HG03039 (cell line): ENCODE measurements around the gene GALNT14.

Experiments
- ATAC-seq: cut with Tn5 transposase; IDR thresholded peaks from one replicate; pipeline ENCODE4 v1.9.1; 2021; ENCODE audit warnings: mild to moderate bottlenecking, moderate library complexity; ENCODE audit not compliant: unreplicated experiment

Gene GALNT14

GRCh38 chr2:31136732-31137131, 1.5 kb downstream of the GALNT14 start:
- ATAC-seq: no peak

DNA sequence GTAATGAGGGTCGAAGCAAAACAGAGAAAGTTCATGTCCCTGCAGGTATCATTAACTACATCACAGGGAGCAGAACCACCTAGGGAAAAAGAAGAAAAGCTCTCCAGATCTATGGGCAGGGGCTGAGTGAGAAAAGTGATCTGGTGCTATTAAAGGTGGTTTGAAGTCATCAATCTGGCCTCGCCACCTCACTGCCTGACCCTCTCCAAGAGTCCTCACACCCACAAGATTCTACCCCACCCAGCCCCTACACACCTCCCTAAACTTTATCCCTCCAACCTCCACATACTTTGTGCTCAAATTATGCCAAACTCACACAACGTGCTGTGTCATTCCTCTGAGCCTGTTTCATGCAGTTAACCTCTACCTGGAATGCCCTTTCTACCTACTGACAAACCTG, 2.2 kb downstream of the GALNT14 start:
- no peak for ATAC-seq

- no peak for ATAC-seq
These were observed 3.8 kb downstream of the GALNT14 start for GRCh38 chr2:31134480-31134879.

- ATAC-seq: no peak
These were observed 5.5 kb downstream of the GALNT14 start for GRCh38 chr2:31132786-31133185.

DNA sequence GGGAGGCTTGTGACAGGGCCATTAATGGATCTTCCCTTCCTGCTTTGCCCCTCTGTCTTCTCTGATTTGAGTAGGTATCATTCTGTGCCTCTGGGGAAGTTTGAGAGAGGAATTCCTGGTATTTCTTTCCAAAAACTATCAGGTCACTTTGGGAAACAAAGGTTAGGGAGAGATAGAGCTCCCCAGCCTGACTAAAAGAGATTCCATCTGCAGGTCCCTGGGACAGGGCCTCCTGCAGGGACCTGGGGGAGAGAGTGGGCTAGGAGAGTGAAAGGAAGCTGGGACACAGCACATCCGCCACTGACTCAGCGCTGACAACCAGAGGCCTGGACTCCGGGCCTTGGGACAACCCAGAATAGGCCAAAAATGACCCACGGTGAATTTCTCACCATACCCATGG, 6.4 kb downstream of the GALNT14 start:
- no peak for ATAC-seq

DNA sequence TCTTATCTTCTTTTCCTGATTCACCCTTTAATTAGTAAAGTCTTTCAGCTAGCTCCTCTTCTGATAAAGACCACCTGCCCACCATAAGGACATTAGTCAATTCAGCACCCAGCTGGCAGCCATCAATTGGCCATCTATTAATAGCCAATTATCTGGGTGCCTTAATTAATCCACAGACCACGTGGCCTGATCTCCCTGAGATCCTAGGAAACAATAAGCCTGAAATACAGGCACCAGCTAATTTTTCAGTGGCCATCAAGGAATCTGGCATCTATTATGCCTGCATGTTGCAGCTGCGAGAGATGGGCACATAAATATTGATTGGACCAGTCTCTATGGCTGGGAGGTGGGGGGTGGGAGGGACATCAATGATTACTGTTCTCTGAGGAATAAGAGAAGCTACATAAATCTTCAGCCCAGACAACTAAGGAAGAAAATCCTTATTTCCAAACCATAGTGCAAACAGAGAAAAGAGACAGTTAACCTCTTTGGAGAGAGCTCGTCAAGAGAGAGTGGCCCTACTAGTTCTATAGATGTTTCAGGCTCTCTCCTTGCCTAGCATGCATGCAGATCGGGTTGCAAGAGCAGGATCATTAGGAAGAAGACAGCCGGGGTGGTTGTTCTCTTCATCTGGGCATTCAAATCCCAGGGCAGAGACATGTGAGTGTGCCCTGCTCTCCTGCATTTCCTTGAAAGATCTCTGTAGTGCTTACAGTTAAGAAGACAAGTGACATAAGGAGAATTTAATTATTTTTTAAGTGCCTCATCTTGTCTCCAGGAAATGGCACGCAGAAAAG, 8.7 kb downstream of the GALNT14 start:
- ATAC-seq: no peak

- ATAC-seq: no peak
These were observed 10.3 kb downstream of the GALNT14 start for GRCh38 chr2:31127931-31128330.

- no peak for ATAC-seq
These were observed 12.1 kb downstream of the GALNT14 start for GRCh38 chr2:31125918-31126695.

GRCh38 chr2:31124904-31125303, 13.3 kb downstream of the GALNT14 start:
- ATAC-seq: no peak

DNA sequence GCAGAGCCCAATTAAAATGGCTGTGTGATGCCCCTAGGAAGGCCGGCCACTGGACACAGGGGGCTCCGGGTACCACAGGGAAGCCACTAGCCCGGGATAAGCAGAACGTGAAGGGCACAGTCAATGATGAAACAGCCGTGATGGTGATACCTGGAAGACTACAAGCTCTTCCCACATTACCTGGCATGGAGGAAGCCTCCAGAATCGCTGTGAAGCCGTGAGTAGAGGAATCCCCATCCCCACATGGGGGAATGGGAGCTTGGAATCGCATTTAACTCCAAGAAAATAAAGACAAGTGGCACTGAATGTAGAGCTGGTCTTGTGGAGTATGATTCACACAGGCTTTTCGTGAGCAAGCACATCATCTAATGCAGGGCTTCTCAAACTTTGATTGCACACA, 16.1 kb downstream of the GALNT14 start:
- no peak for ATAC-seq

DNA sequence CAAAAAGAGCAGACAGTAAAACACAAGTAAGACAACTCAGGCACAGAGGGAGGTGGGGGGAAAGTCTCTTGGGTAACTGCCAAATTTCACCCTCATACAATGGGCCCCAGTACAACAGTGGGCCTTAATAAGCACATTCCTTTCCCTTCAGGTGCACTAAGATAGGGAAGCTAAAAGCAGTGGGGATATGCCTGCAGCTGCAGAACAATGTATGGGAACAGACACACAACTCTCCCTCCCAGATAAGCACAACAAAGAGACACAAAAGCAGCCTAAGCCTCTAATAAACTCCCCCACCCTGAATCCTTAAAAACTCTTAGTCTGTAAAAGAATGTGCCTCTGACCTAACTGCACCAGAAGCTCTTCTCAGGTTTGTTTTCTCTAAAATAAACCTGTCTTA, 24.5 kb downstream of the GALNT14 start:
- ATAC-seq: no peak

GRCh38 chr2:31112544-31112943, 25.7 kb downstream of the GALNT14 start:
- ATAC-seq: no peak

DNA sequence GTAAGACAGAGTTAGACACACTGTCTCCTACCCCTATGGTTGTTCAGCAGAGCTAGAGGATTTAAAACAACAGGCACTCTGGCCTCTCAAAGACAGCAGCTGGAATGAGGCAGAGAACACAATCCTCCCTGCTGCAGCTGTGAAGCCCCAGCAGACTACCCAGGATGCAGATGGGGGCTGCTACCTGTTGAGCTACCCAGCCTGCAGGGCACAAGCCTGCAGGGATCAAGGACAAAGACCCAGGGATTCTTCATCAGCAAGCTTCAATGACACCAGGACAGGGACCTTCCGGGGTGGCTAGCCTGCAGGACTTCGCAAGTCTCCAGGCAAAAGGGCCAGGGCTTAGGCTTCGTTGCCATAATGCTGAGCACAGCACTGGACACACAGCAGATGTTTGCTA, 27.2 kb downstream of the GALNT14 start:
- no peak for ATAC-seq

DNA sequence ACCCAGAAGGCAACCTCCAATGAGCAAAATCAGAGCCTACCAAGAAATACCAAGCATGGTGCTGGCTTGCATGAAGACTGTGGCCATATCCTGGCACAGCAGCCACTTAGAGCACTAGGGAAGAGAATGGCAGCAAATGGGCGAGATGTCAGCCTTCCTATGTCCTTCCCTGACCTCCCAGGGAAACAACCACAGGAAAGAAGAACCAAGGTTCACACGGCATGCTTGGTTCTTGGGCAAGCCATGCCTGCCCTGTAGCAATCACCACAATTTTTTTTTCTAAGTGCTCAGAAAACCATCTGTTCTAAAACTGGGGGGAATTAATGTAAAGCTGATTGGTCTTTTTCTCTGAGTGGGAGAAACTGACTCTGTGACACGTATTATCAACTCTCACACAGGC, 27.8 kb downstream of the GALNT14 start:
- no peak for ATAC-seq

- no peak for ATAC-seq
These were observed 28.5 kb downstream of the GALNT14 start for GRCh38 chr2:31109633-31110192.

DNA sequence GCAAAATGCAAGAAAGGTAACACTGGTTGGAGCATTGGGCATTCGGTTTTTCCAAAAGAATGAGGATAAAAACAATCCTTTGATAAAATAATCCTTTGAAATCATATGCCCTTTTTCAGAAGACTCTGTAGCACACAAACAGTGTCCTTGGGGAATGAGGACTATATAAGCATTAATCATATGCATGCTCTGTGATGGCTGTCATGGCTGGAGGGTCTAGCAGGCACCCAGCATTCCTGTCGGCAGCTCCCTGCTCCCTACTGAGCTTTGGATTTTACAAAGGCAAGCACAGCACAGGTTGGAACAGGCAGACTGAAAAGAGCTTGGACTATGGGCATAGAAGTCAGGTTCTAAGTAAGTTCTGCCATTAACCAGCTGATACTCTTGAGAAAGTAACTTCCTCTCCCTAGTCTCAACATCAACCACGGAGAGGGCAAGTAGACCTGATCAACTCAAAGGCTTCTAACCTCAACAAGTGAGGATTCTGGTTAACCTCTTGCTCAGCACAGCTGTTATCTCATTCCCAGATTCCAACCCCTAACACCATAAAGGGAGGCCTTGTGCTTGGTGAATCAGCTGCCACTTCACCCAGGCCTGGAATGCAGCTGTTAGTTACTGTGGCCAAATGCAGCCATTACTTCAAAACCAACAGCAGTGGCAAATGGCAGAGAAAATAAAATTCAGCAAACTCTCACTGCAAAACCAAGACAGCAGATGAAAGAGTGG, 29.5 kb downstream of the GALNT14 start:
- ATAC-seq: no peak

- no peak for ATAC-seq
These were observed 30.5 kb downstream of the GALNT14 start for GRCh38 chr2:31107591-31108300.

GRCh38 chr2:31101701-31102100, 36.5 kb downstream of the GALNT14 start:
- ATAC-seq: no peak

DNA sequence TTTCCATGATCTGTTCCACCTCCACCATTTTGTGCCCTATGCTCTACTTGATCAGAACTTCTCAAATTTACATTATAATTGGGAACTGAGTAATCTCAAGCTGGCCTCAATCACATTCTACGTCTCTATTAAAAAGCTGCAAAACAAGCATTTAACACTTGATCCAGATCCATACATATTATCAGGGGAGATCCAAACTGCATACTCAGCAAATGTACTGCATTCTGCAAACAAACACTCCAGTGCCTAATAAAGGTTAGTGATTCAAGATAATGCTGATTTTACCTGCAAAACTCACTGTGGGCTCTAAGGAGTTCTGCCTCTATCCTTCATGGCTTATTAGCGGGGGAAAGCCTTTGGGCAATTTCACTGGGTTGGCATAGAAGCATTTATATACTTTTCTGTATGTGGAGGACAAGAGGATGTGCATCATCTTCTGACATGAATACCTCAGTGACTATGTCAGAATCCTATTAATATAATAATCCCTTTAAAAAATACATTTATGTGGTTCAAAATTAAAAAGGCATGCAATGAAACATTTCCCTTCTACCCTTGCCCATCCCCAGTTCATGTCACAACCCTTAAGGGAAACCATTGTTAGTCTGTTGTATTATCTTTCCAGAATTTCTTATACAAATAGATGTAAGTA, 40.2 kb downstream of the GALNT14 start:
- no peak for ATAC-seq

DNA sequence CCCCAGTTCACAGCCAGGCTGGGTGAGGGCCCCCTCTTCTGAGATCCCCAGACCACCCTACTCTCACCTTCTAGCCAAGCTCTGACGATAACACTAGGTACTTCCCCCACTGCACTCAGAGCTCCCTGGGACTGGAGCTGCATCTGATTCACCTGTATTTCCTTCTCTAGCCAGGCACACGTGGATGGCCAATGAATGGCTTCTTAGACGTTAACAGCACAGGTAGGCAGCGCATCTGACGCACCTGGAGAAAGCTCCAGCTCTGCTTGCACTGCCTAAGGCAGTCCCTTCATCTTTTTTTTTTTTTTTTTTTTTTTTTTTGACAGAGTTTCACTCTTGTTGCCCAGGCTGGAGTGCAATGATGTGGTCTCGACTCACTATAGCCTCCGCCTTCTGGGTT, 48.1 kb downstream of the GALNT14 start:
- ATAC-seq: no peak
